Measurements from ENCODE around the gene DSTN.

Gene DSTN

GRCh38 chr20:17555106-17555505 is 14.8 kb upstream of the DSTN start:
- no peak for TF ChIP-seq TAF1 (IDR thresholded peaks at IDR 0.05; ENCODE audit: borderline replicate concordance, low read depth, low read length)
- no peak for TF ChIP-seq POLR2AphosphoS5 (IDR thresholded peaks at IDR 0.05; ENCODE audit: low read depth, low read length)
- no peak for TF ChIP-seq POLR2A (IDR thresholded peaks at IDR 0.05; ENCODE audit: low read depth, low read length)
- no peak for DNase-seq (ENCODE audit: insufficient read length)
- FAIRE-seq: no peak

DNA sequence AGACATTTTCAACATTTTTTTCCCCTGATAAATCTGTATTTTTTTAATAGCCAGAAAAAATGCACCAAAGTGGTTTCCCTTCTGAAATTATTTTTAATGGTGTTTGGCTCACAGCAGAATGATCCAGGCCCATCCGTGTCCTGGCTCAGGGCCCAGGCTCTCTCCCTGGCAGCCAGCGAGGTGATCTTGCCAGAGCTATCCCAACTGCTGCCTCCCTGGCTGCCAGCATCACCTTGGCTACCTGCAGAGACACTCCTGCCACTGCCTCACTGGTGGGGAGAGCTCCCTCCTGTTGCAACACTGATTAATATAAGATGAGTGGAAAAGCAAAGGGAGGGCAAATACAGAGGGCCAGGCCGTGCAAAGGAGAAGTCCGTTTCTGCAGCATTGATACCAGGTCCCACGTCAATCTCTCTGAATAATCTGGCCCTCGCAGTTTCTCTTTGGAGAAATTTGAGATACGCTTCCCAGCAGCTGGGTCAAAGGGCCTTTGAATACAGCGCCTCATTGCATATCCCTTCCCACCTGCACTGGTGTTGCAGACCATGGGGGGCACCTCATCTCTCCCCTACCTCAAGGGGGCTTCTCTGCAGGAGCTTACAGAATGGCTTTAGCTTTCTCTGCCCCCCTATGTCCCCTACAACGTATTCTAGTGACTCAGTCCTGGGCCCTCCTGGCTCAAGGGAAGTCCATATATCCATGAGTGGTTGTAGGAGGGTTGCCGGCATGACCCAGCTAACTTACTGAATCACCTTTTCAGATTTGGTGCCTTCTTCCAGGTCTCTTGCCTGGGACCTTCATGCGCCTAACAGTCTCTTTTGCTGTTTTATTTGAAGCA is 12.8 kb upstream of the DSTN start:
- no peak for DNase-seq (ENCODE audit: insufficient read length)

DNA sequence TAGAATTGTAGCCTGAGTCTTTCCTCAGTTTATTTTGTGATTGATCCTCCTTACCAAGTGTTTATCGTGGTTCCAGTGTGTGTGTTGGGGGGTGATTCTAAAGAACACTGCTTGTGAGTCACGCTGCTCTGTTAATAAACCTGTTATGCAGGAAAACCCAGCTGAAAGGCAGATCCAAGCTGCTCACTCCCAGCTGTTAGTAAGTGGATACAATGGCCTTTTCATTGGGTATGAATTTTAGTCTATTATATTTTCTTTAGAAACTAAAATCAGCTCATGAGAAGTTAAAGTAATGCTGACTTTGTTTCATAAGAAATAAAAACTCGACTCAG is 12.2 kb upstream of the DSTN start:
- TF ChIP-seq POLR2A (IDR thresholded peaks at IDR 0.05; ENCODE audit: low read depth, low read length) (no peak), TAF1 (IDR thresholded peaks at IDR 0.05; ENCODE audit: borderline replicate concordance, low read depth, low read length) (no peak), POLR2AphosphoS5 (IDR thresholded peaks at IDR 0.05; ENCODE audit: low read depth, low read length) (no peak)
- DNase-seq (ENCODE audit: insufficient read length) (no peak), FAIRE-seq (no peak)

More for the DNA sequence above, 12.8 kb upstream of the DSTN start:
- no peak for TF ChIP-seq TAF1 (IDR thresholded peaks at IDR 0.05; ENCODE audit: borderline replicate concordance, low read depth, low read length)
- TF ChIP-seq POLR2AphosphoS5 (IDR thresholded peaks at IDR 0.05; ENCODE audit: low read depth, low read length): no peak
- TF ChIP-seq POLR2A (IDR thresholded peaks at IDR 0.05; ENCODE audit: low read depth, low read length): no peak
- FAIRE-seq: no peak

DNA sequence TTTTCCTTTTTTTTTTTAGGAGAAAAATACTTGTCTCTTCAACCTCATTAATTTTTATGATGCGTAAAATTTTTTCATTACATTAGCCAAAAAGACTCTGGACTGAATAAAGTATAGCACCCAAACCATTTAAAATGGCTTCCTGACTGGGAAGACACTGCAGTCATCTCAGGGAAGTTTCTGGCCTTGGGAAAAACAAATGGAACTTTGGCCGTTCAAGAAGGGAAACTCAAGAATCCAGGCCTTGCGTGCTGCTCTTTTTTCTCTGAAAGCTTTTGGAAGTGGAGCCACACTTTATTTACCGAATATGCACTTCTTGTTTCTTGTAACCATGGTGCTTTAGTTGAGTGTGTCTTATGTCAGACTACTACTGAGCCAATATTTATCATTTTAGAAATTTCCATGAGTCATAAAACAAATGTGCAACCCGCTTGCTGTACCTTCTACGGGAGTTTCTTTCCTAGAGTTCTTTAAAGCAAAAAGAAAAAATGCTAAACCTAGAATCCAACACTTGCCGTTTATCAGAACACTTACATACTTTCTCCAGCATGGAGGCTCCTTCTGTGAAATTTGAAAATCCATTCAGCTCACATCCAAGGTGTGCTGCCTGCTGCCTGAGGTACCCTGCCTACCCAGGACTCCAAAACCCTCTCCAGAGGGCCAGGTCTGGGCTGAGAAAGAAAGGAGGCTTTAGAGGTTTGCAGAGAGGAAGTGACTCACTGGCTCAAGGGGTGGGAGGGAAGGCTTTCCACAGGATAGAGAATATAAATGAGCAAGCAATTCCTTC is 11.5 kb upstream of the DSTN start:
- no peak for DNase-seq (ENCODE audit: insufficient read length)
- no peak for FAIRE-seq
- TF ChIP-seq POLR2AphosphoS5 (IDR thresholded peaks at IDR 0.05; ENCODE audit: low read depth, low read length) (no peak), POLR2A (IDR thresholded peaks at IDR 0.05; ENCODE audit: low read depth, low read length) (no peak), TAF1 (IDR thresholded peaks at IDR 0.05; ENCODE audit: borderline replicate concordance, low read depth, low read length) (no peak)

GRCh38 chr20:17558941-17559304 is 11.0 kb upstream of the DSTN start:
- no peak for TF ChIP-seq TAF1 (IDR thresholded peaks at IDR 0.05; ENCODE audit: borderline replicate concordance, low read depth, low read length)
- no peak for TF ChIP-seq POLR2A (IDR thresholded peaks at IDR 0.05; ENCODE audit: low read depth, low read length)
- TF ChIP-seq POLR2AphosphoS5 (IDR thresholded peaks at IDR 0.05; ENCODE audit: low read depth, low read length): no peak
- FAIRE-seq (no peak), DNase-seq (ENCODE audit: insufficient read length) (no peak)

- FAIRE-seq: no peak
- no peak for TF ChIP-seq POLR2A (IDR thresholded peaks at IDR 0.05; ENCODE audit: low read depth, low read length)
- no peak for TF ChIP-seq TAF1 (IDR thresholded peaks at IDR 0.05; ENCODE audit: borderline replicate concordance, low read depth, low read length)
- TF ChIP-seq POLR2AphosphoS5 (IDR thresholded peaks at IDR 0.05; ENCODE audit: low read depth, low read length): no peak
- DNase-seq (ENCODE audit: insufficient read length): no peak
Measured at GRCh38 chr20:17559338-17559737, 10.5 kb upstream of the DSTN start.

- TF ChIP-seq TAF1 (IDR thresholded peaks at IDR 0.05; ENCODE audit: borderline replicate concordance, low read depth, low read length) (no peak), POLR2AphosphoS5 (IDR thresholded peaks at IDR 0.05; ENCODE audit: low read depth, low read length) (no peak), POLR2A (IDR thresholded peaks at IDR 0.05; ENCODE audit: low read depth, low read length) (no peak)
- DNase-seq (ENCODE audit: insufficient read length): no peak
- no peak for FAIRE-seq
Measured at GRCh38 chr20:17560344-17561074, 9.4 kb upstream of the DSTN start.

GRCh38 chr20:17562804-17563305 is 7.0 kb upstream of the DSTN start:
- TF ChIP-seq POLR2AphosphoS5 (IDR thresholded peaks at IDR 0.05; ENCODE audit: low read depth, low read length) (no peak), POLR2A (IDR thresholded peaks at IDR 0.05; ENCODE audit: low read depth, low read length) (no peak)
- FAIRE-seq (no peak), DNase-seq (ENCODE audit: insufficient read length) (no peak)

GRCh38 chr20:17565169-17565845 is 4.6 kb upstream of the DSTN start:
- DNase-seq (ENCODE audit: insufficient read length) (no peak), FAIRE-seq (no peak)
- TF ChIP-seq TAF1 (IDR thresholded peaks at IDR 0.05; ENCODE audit: borderline replicate concordance, low read depth, low read length): no peak
- TF ChIP-seq POLR2A (IDR thresholded peaks at IDR 0.05; ENCODE audit: low read depth, low read length): no peak
- no peak for TF ChIP-seq POLR2AphosphoS5 (IDR thresholded peaks at IDR 0.05; ENCODE audit: low read depth, low read length)

DNA sequence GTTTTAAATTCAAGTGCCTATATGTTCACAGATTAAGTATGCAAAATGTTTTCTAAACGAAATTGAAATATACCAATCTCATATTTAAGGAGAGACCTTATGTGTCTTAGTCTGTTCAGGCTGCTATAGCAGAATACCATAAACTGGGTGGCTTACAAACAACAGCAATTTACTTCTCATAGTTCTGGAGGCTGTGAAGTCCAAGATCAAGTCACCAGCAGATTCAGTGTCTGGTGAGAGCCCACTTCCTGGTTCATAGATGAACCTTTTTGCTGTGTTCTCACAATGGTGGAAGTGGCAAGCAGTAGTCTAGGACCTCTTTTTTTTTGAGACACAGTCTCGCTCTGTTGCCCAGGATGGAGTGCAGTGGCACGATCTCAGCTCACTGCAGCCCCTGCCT is 3.5 kb upstream of the DSTN start:
- no peak for FAIRE-seq
- TF ChIP-seq POLR2AphosphoS5 (IDR thresholded peaks at IDR 0.05; ENCODE audit: low read depth, low read length): no peak
- no peak for TF ChIP-seq TAF1 (IDR thresholded peaks at IDR 0.05; ENCODE audit: borderline replicate concordance, low read depth, low read length)
- DNase-seq (ENCODE audit: insufficient read length): no peak
